HepG2 (cell line): ENCODE data around the gene ZNF575. TPM values are rescaled to one million over a fixed set of nuclear protein-coding genes. Genes with fewer than 3 reads are reported as not detected.

ENCODE experiments used
- ATAC-seq: fragments of 200-7000 bp; cut with Tn5 transposase; 3 replicates; pipeline ENCODE4 v1.9.1; 2020; ENCODE audit warnings: mild to moderate bottlenecking, moderate library complexity
- BruUV-seq: library from RNA; stranded (reverse); fragments of 400-500 nt; replicated peaks from 2 replicates; lab custom pipeline; 2021; lab: Mats Ljungman, UMichigan
- CTCF ChIA-PET: fragments of 300-600 bp; formaldehyde crosslinking; extraction: SDS; loops from one replicate; lab custom pipeline; 2021; ENCODE audit warnings: low total read pairs, inconsistent platforms, low intra/inter-chr PET ratio; lab: Yijun Ruan, JAX
- POLR2A ChIA-PET: fragments of 350-600 bp; sonication (Branson Sonifier 250); formaldehyde crosslinking; loops from one replicate; lab custom pipeline; 2020; ENCODE audit warnings: antibody characterized with exemption, inconsistent platforms; lab: Yijun Ruan, JAX
- DNase-seq: peaks from one replicate; pipeline ENCODE4 v3.0.0-alpha.2; 2015; ENCODE audit warnings: low spot score
- FAIRE-seq: peaks from 3 replicates; lab custom pipeline; 2011; peaks lifted over from hg19 to GRCh38; lab: Jason Lieb, UNC
- H2AFZ ChIP-seq: one replicate; pipeline ENCODE4 v1.6.1; 2011; ENCODE audit warnings: low read length, inconsistent platforms
- H3K27ac ChIP-seq: fragments of 300-600 bp; 3 replicates; pipeline ENCODE4 v1.8.0; 2011; ENCODE audit warnings: mixed run types, mild to moderate bottlenecking, mixed read lengths, low read length, inconsistent platforms; ENCODE audit not compliant: insufficient read depth; ENCODE audit errors: extremely low read length
- H3K27me3 ChIP-seq, 2 experiments: fragments of 200-600 bp in 1 of 2; 2 replicates in 1 of 2; 3 replicates in 1 of 2; pipeline versions ENCODE4 v1.6.0 to v1.8.0; 2011; ENCODE audit warnings: low read length in 2 of 2, mild to moderate bottlenecking in 2 of 2, moderate library complexity in 2 of 2, inconsistent platforms in 1 of 2; ENCODE audit not compliant: insufficient read depth in 2 of 2, control insufficient read depth in 1 of 2
- H3K36me3 ChIP-seq, 2 experiments: fragments of 200-600 bp in 1 of 2; replicated peaks in 1 of 2; 2 replicates in 1 of 2; 3 replicates in 1 of 2; pipeline versions ENCODE4 v1.5.1 to v1.8.0; 2011; ENCODE audit warnings: low read length in 2 of 2, inconsistent platforms in 1 of 2; ENCODE audit not compliant: insufficient read depth in 2 of 2, control insufficient read depth in 1 of 2
- H3K4me1 ChIP-seq: 2 replicates; pipeline ENCODE4 v1.5.1; 2012; ENCODE audit warnings: low read length, inconsistent platforms; ENCODE audit not compliant: insufficient read depth
- H3K4me2 ChIP-seq: 2 replicates; pipeline ENCODE4 v1.6.0; 2011; ENCODE audit warnings: low read depth, low read length, inconsistent platforms
- H3K4me3 ChIP-seq, 3 experiments: fragments of 200-600 bp in 1 of 3; sonication (generic), shearing (Covaris generic) in 1 of 3; replicated peaks in 1 of 3; 2 replicates each; pipeline ENCODE4 v1.5.1; 2011 to 2016; ENCODE audit warnings: low read length in 3 of 3, inconsistent platforms in 2 of 3, low read depth in 2 of 3, mild to moderate bottlenecking in 2 of 3, control low read depth in 1 of 3, mixed read lengths in 1 of 3; ENCODE audit not compliant: insufficient read depth in 1 of 3
- H3K79me2 ChIP-seq: one replicate; pipeline ENCODE4 v1.6.1; 2011; ENCODE audit warnings: low read length, inconsistent platforms; ENCODE audit not compliant: insufficient read depth
- H3K9ac ChIP-seq: 2 replicates; pipeline ENCODE4 v1.6.0; 2011; ENCODE audit warnings: mild to moderate bottlenecking, low read depth, low read length, inconsistent platforms; ENCODE audit not compliant: insufficient read depth
- H3K9me3 ChIP-seq: 2 replicates; pipeline ENCODE4 v1.5.1; 2012; ENCODE audit warnings: mild to moderate bottlenecking, low read length
- H4K20me1 ChIP-seq: 2 replicates; pipeline ENCODE4 v1.6.0; 2011; ENCODE audit warnings: inconsistent platforms, mild to moderate bottlenecking, low read length, moderate library complexity; ENCODE audit not compliant: insufficient read depth
- KIAA2018 ChIP-seq: sonication (generic); formaldehyde crosslinking; IDR thresholded peaks from 2 replicates; pipeline ENCODE4 v1.5.0; 2020; ENCODE audit warnings: mild to moderate bottlenecking, missing genetic modification reagents, borderline replicate concordance
- ZNF251 ChIP-seq: sonication (generic); formaldehyde crosslinking; IDR thresholded peaks from 2 replicates; pipeline ENCODE4 v1.9.0; 2021; ENCODE audit warnings: mild to moderate bottlenecking, missing genetic modification reagents
- WGBS: methylation state at CpG from one replicate; pipeline ENCODE4 v1.1.6; 2017; ENCODE audit warnings: low lambda C conversion rate; 5-methylcytosine and 5-hydroxymethylcytosine counted together
- in situ Hi-C: cut with HindIII; loops from 2 replicates; pipeline ENCODE4 v1.10.0; 2017; ENCODE audit warnings: low pct_unique_long_range_greater_than_20kb; ENCODE audit not compliant: extremely low pct_ligation_motif_present
- intact Hi-C: fragments of 100-400 bp; cut with micrococcal nuclease; formaldehyde crosslinking; loops from one replicate; pipeline ENCODE4 v1.10.0; 2022; ENCODE audit not compliant: unreplicated experiment
- polyA plus RNA-seq, 8 experiments: library from polyadenylated mRNA; depleted of rRNA in 3 of 8; stranded (reverse) in 7 of 8; unstranded in 1 of 8; fragments of >200 nt; fragmentation: Illumina TruSeq in 4 of 8; extraction: Trizol in 4 of 8; gene quantifications; 2 replicates each; pipeline versions ENCODE4 v1.2.1 to v1.2.3, GENCODE V29; 2011 to 2016; ENCODE audit warnings: low read depth in 4 of 8, missing spikeins in 1 of 8, mixed read lengths in 1 of 8; ENCODE audit not compliant: insufficient read depth in 1 of 8
- total RNA-seq, 5 experiments: library from RNA; depleted of rRNA; stranded (reverse); fragments of >200 nt; fragmentation: Illumina TruSeq; extraction: Trizol; gene quantifications; 2 replicates each; pipeline ENCODE4 v1.2.3, GENCODE V29; 2016; ENCODE audit warnings: low read depth in 1 of 5
- TF ChIP-seq, protein P1 (sequence below): sonication (generic); formaldehyde crosslinking; conservative IDR thresholded peaks from 2 replicates; pipeline ENCODE4 v1.8.0; 2022; ENCODE audit warnings: mild to moderate bottlenecking, moderate library complexity, missing genetic modification reagents

The ZNF575 gene
- total and polyA plus RNA-seq, 2 of the 13 experiments (the other 11 are each of a cell fraction or from before 2014, with no cell fraction given): 0.17 to 0.27 TPM

GRCh38 chr19:43564800-43565199, 31.8 kb downstream of the ZNF575 start:
- POLR2A ChIA-PET: no interaction called here
- Histone ChIP-seq H3K4me3 (no peak overlapping the region), H3K9ac (no peak overlapping the region), H3K4me2 (no peak overlapping the region), H3K9me3 (no peaks in the 10 kb centered on the region), H3K36me3 (peaks cover 1 to 21% of the 10 kb centered on the region in 2 experiments; a peak in 3 of 5 replicates), H3K27ac (no peak overlapping the region), H3K79me2 (no peaks in the 10 kb centered on the region), H4K20me1 (no peaks in the 10 kb centered on the region), H3K27me3 (no peaks in the 10 kb centered on the region), H3K4me1 (no peaks in the 10 kb centered on the region), H2AFZ (no peak overlapping the region)
- no peak for DNase-seq
- no peak for TF ChIP-seq ZNF251 (CRISPR knock-in tag)
- TF ChIP-seq KIAA2018 (CRISPR knock-in tag): no peak
- TF ChIP-seq, protein P1, sequence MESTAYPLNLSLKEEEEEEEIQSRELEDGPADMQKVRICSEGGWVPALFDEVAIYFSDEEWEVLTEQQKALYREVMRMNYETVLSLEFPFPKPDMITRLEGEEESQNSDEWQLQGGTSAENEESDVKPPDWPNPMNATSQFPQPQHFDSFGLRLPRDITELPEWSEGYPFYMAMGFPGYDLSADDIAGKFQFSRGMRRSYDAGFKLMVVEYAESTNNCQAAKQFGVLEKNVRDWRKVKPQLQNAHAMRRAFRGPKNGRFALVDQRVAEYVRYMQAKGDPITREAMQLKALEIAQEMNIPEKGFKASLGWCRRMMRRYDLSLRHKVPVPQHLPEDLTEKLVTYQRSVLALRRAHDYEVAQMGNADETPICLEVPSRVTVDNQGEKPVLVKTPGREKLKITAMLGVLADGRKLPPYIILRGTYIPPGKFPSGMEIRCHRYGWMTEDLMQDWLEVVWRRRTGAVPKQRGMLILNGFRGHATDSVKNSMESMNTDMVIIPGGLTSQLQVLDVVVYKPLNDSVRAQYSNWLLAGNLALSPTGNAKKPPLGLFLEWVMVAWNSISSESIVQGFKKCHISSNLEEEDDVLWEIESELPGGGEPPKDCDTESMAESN (CRISPR knock-in tag): no peak
- FAIRE-seq: no peak
- in situ Hi-C loops: no loop called here
- WGBS: 95% methylated on average over 9 of the region's 9 CpGs
- intact Hi-C loops: no loop called here
- CTCF ChIA-PET: no interaction called here
- BruUV-seq: no TSS peak
- ATAC-seq: no peak
